HT1080 (cell line): ENCODE results near the gene LTBP1. TPM values are rescaled to one million over a fixed set of nuclear protein-coding genes. Genes with fewer than 3 reads are reported as not detected.
"Not testable (repeated sequence)": the region's sequence is repeated elsewhere in the genome, so short reads cannot be mapped to it uniquely, and the experiment has no call there.

Source experiments
- DNase-seq: peaks from one replicate; pipeline ENCODE4 v3.0.0-alpha.2; 2015; ENCODE audit warnings: low read depth
- total RNA-seq: library from RNA; depleted of rRNA; stranded (reverse); fragments of >200 nt; shearing (Covaris generic); gene quantifications from 2 replicates; pipeline ENCODE4 v1.2.3, GENCODE V29; 2014

The LTBP1 gene
- total RNA-seq, 1 experiment from 2014 or later: 40.5 TPM

DNA sequence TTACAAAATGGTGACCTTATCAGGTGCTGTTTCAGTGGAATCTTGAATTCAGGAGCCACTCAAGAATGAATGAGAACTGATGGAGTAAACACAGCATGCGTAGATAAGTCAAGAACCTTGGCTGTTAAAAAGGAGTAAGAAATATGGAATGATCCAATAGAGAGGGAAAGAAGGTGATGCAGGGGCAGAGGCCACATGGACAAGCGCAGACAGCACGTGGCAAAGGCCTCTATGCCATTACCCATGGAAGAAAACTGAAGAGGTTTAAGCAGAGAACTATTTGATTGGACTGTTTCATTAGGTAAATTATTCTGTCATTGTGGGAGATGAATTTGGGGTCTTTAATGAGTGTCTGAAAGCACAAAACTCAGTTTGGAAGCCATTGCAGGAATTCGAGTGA, 387.3 kb downstream of the LTBP1 start:
- no peak for DNase-seq

DNA sequence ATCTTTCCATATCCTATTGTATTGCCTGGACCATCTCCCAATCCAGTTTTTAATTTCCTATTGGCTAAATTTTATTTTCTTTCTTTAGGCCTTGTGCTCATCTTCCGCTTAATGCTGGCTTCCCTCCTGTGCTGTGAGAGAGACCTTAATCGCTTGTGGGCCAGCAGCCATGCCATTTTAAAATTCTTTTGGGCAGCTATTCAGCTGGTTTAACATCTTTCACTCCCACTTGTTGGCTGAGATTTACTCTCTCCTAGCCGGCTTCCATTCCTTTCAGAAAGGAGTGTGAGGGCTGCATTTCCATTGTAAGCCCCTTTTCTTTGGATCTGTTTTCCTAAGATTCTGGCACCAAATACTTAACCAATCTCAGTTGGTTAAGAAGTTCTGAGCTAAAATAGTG, 388.8 kb downstream of the LTBP1 start:
- no peak for DNase-seq

DNA sequence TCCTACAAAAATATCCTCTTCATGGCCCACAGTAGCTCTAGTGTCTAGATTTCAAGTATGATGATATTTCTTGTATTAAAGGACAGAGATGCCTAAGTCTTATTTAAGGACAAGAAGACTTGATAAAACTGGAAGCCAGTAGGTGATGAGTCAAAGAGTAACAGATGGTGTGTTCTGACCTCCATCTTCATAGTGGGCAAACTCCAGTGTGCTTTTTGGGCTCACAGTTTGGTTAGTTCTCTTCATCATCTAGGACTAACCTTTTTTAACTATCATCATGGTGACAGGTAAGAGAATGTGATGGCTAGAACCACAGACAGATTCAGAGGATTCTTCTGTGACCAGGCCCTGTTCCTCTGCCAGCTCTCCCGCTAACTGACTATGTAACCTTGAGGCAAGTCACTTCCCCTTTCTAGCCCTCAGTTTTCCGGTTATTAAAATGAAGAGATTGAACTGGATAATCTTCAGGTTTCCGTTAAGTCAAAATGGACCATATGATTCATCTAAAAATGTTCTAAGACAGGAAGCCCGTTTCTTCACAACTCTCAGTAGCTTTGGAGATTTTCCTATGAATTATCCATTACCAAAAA, 389.4 kb downstream of the LTBP1 start:
- no peak for DNase-seq

DNA sequence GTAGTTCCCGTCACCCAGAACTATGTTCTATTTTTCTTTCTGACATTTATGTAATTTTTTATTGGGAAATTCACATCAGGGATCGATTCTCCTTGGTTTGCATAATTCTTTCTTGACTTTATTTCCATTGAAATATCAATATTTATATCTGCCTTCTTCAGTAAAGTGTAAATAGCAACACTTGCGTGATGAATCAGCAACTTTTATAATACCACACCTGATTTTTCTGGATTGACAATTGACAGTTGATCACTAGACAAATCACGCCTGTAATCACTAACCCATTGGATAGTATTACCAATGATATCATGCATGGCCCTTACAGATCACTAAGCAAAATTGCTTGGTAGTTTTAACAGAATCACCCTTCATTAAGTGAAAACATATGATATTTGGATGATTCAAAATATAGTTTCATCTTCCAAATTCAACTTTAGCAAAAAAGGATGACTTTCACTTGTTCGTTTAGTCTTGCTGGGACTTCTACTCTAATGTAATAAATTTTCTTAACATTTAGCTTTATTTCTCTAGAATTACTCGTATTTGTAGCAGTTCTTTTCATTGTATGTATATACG, 390.7 kb downstream of the LTBP1 start:
- no peak for DNase-seq

GRCh38 chr2:33337981-33338380, 391.2 kb downstream of the LTBP1 start:
- DNase-seq: no peak

DNA sequence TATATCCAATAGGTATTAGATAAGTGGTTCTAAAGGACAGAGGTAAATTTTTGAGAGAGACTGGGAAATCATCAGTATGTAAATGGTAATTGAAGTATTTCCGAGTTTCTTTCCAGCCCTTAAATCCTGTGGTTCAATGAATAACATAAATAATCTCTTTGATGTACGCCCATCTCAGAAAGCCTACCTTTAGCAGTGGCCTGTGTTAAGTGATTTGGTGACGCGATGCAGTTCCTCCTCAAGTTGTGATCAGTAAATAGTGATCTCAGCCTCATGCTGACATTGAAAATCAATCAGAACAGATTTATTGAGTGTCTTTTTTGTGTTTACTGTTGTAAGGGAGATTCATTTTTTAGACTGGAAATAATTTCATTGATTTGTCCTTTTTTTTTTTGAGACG, 392.5 kb downstream of the LTBP1 start:
- DNase-seq: no peak

DNA sequence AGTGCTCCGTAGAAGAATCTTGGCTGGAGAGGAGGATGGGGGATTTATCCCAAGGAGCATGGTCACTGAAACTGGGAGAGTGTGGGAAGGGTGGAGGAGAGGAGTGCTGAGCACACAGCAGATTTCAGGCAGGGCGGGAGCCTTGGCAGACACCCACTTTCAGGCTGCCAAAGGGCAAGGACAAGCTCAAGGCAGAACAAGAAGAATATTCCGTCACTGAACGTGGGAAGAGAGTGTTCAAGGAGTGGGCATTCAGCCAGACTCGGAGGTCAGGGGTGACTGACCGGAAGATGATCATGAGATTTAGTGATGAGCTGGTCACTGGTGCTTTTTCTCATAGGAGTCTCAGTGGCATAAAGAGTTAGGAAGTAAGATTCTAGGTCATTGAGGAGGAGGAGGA, 393.5 kb downstream of the LTBP1 start:
- no peak for DNase-seq

GRCh38 chr2:33342171-33342570, 395.4 kb downstream of the LTBP1 start:
- DNase-seq: peak; percentile 52

- DNase-seq: no peak
These were observed 396.0 kb downstream of the LTBP1 start for GRCh38 chr2:33342705-33343104.

- no peak for DNase-seq
These were observed 396.7 kb downstream of the LTBP1 start for GRCh38 chr2:33343387-33343895.

GRCh38 chr2:33344230-33344629, 397.5 kb downstream of the LTBP1 start:
- DNase-seq: no peak

- DNase-seq: no peak
These were observed 401.1 kb downstream of the LTBP1 start for GRCh38 chr2:33347856-33348255.

DNA sequence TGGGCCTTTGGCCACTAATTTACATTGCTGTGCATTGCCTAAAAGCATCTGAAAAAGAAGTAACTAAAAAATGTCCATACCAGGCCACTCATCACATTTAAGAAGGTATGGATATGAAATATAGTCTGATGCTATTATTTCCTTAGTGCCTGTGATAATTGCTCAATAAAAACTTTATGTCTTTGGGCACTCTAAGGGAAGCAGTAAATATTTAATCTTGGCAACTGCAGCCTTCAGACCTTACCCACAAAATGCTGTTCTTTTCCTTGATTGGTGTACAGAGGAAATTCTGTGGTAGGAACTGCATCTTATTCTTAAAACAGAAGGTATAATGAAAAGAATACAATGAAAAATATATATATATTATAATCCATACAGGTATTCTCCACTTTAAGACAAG, 403.9 kb downstream of the LTBP1 start:
- DNase-seq: no peak

- no peak for DNase-seq
These were observed 405.0 kb downstream of the LTBP1 start for GRCh38 chr2:33351781-33352180.

GRCh38 chr2:33354981-33355380, 408.2 kb downstream of the LTBP1 start:
- peak; percentile 74 for DNase-seq

GRCh38 chr2:33358878-33359277, 412.1 kb downstream of the LTBP1 start:
- DNase-seq: no peak

DNA sequence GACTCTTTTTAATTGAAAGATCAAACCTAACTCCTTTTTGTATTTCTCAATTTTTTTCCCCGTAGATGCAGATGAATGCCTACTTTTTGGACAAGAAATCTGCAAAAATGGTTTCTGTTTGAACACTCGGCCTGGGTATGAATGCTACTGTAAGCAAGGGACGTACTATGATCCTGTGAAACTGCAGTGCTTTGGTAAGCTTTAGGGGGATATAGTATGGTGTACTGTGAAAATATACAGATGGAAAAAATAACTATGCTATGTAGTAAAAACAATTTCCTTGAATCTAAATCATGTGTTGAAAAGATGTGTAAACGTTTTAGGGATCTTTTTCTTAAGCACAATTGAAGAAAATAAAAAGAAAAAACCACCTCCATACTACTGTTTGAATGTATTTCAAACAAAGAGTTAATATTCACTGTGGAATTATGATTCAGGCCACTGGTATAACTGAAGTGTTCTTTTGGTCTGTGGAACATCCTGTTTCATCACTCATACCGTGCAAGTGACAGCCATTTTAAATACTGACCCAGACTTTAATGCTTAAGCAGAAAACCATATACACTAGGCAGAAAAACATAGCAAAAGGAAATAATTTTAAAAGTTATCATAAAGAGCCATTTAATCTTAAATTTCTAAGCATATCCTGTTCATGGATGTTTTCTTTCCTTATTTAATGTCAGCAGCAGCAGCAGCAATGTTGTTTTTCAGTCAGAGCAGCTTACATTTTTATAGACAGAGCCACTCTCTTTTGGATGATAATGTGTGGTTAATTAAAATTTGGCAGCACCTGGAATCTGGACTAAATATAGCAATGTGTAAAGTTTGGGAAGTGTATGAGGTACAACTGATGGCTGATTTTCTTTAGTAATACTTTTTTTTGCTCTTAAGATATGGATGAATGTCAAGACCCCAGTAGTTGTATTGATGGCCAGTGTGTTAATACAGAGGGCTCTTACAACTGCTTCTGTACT, 416.9 kb downstream of the LTBP1 start:
- DNase-seq: peak; percentile 40

DNA sequence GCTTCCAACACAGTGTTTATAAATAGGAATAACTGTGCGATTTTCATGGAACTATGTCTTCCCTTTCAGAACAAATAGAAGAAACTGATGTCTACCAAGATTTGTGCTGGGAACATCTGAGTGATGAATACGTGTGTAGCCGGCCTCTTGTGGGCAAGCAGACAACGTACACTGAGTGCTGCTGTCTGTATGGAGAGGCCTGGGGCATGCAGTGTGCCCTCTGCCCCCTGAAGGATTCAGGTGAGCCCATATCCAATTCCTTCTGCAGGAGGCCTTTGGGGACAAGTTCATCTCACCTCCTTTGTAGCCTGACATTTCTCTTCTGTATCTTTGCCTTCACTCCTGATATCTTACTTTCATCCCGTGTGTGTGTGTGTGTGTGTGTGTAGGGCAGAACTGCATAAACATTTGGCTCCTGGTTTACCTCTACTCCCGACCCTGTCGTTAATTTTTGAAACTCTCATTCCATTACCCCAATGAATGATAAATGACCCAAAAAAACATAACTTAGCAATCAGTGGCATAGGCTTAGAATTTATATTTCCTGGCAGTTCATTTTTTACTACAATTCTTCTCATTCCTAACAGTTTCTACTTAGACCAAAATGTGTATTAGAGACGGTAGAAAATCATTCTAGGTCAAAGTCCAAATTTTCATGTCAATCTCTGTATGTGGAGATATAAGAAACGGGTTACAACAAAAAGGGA, 418.7 kb downstream of the LTBP1 start:
- DNase-seq: no peak

- no peak for DNase-seq
These were observed 419.7 kb downstream of the LTBP1 start for GRCh38 chr2:33366473-33366872.

- not testable (repeated sequence) for DNase-seq
These were observed 421.8 kb downstream of the LTBP1 start for GRCh38 chr2:33368524-33368923.

DNA sequence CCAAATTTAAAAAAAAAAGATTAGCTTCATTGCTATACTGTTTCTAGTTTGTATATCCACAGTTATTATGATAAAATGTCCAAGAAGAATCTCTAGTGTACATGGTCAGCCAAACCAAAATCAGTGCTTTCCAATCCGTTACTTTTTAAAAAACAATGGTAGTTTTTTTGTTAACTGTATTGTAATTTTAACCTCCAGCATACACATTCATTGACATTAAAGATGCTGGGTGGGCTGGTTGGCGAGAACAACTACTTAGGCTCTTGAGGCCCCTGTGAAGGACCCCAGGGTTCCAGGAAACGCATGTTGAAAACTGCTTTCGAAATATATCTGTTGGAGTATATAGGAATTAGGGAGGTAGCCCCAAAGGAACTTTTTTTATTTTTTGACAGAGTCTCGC, 422.4 kb downstream of the LTBP1 start:
- no peak for DNase-seq
